ENCODE data around the gene BMPER. TPM values are rescaled to one million over a fixed set of nuclear protein-coding genes. Genes with fewer than 3 reads are reported as not detected.

The BMPER gene
- polyA plus RNA-seq, 1 donor from 2014 or later: 2.1 TPM

DNA sequence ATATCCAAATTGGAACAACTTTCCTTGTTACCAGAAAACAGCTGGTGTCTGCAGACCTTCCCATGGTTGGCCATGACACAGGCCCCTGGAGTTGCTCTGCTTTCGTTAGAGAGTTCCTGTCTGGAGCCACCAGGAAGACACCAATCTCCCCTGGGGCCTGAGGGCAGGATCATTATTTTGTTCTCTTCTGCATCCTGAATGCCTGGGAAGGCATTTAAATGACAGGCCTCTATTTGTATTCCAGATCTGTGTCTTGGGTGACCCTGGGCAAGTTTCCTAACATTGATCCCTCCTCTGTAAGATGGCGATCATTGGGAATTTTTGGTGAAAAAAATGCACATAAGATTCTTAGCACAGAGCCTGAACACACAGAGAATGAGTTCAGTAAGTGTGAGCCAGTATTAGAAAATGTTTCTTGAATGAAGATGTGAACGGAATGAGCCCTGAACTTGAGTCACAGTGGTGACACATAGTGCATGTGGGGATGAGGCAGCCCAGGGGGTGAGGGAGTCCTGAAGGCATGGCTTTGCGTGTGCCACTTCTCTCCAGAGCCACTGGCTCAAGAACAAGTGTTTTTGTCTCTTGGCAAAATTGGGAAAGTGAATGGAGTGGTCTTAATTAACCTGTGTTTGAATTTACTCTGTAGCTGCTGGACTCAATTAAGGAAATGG lies 28.4 kb downstream of the BMPER start:
- Histone ChIP-seq H3K9me3 (ENCODE audit: low read length) (no peaks in the 10 kb centered on the region), H3K4me3 (ENCODE audit: low read length) (no peak overlapping the region), H3K4me2 (ENCODE audit: low read length) (no peak overlapping the region), H3K79me2 (replicated peaks; ENCODE audit: insufficient read depth, low read length) (no peaks in the 10 kb centered on the region), H3K27ac (ENCODE audit: low read length) (no peak overlapping the region), H4K20me1 (ENCODE audit: insufficient read depth) (no peaks in the 10 kb centered on the region), H3F3A (ENCODE audit: insufficient read depth, low read length, poor library complexity, severe bottlenecking) (no peaks in the 10 kb centered on the region), H3K36me3 (ENCODE audit: insufficient read depth, low read length) (no peaks in the 10 kb centered on the region), H3K9me2 (ENCODE audit: insufficient read depth, low read length) (no peaks in the 10 kb centered on the region), H3K9ac (ENCODE audit: low read length) (no peak overlapping the region), H3K27me3 (ENCODE audit: insufficient read depth, low read depth, low read length) (no peaks in the 10 kb centered on the region), H2AFZ (ENCODE audit: low read depth, low read length) (no peak overlapping the region)
- TF ChIP-seq EZH2 (IDR thresholded peaks at IDR 0.05; ENCODE audit: borderline replicate concordance, insufficient read depth, low read length, poor library complexity, severe bottlenecking) (no peak), REST (IDR thresholded peaks at IDR 0.05; ENCODE audit: borderline replicate concordance) (no peak), POLR2AphosphoS5 (IDR thresholded peaks at IDR 0.05) (no peak), EP300 (conservative IDR thresholded peaks at IDR 0.05; ENCODE audit: poor library complexity, severe bottlenecking) (no peak)

- Histone ChIP-seq H4K20me1 (ENCODE audit: insufficient read depth) (no peaks in the 10 kb centered on the region), H3K4me2 (ENCODE audit: low read length) (no peak overlapping the region), H3K9me2 (ENCODE audit: insufficient read depth, low read length) (no peaks in the 10 kb centered on the region), H3K79me2 (replicated peaks; ENCODE audit: insufficient read depth, low read length) (no peaks in the 10 kb centered on the region), H3K27ac (ENCODE audit: low read length) (no peak overlapping the region), H3K9me3 (ENCODE audit: low read length) (no peaks in the 10 kb centered on the region), H2AFZ (ENCODE audit: low read depth, low read length) (no peak overlapping the region), H3K27me3 (ENCODE audit: insufficient read depth, low read depth, low read length) (no peaks in the 10 kb centered on the region), H3K9ac (ENCODE audit: low read length) (no peak overlapping the region), H3F3A (ENCODE audit: insufficient read depth, low read length, poor library complexity, severe bottlenecking) (no peaks in the 10 kb centered on the region), H3K4me3 (ENCODE audit: low read length) (no peak overlapping the region), H3K36me3 (ENCODE audit: insufficient read depth, low read length) (no peaks in the 10 kb centered on the region)
- TF ChIP-seq TAF1 (IDR thresholded peaks at IDR 0.05; ENCODE audit: low read depth) (no peak), REST (IDR thresholded peaks at IDR 0.05; ENCODE audit: borderline replicate concordance) (no peak), EP300 (conservative IDR thresholded peaks at IDR 0.05; ENCODE audit: poor library complexity, severe bottlenecking) (no peak), CTCF (IDR thresholded peaks at IDR 0.05; ENCODE audit: poor library complexity, severe bottlenecking) (no peak)
Measured at GRCh38 chr7:33934391-33934790, 29.1 kb downstream of the BMPER start.

All from neural cell (in vitro differentiated cells).